Memory B cell (primary cell): ENCODE data around the gene SPIN3.
"Not testable (repeated sequence)": the region's sequence is repeated elsewhere in the genome, so short reads cannot be mapped to it uniquely, and the experiment has no call there.

Source experiments
- ATAC-seq: fragments of 150-1000 bp; cut with Tn5 transposase; 2 replicates; pipeline ENCODE4 v1.10.0; 2021; ENCODE audit warnings: low read depth, mild to moderate bottlenecking, moderate library complexity
- DNase-seq, 2 donors: peaks; one replicate each; pipeline ENCODE4 v3.0.0; 2022; ENCODE audit warnings: low spot score in 2 of 2
- H3K27ac Mint-ChIP-seq: one replicate; pipeline ENCODE4 v1.8.0; 2022; ENCODE audit warnings: mild to moderate bottlenecking, moderate library complexity, mixed read lengths
- H3K27me3 Mint-ChIP-seq: one replicate; pipeline ENCODE4 v1.8.0; 2022; ENCODE audit warnings: mixed read lengths
- H3K36me3 Mint-ChIP-seq: one replicate; pipeline ENCODE4 v1.8.0; 2022; ENCODE audit warnings: mild to moderate bottlenecking, mixed read lengths
- H3K4me1 Mint-ChIP-seq: one replicate; pipeline ENCODE4 v1.8.0; 2022; ENCODE audit warnings: mixed read lengths
- H3K4me3 Mint-ChIP-seq: one replicate; pipeline ENCODE4 v1.8.0; 2022; ENCODE audit warnings: mild to moderate bottlenecking, moderate library complexity, mixed read lengths
- H3K9me3 Mint-ChIP-seq: one replicate; pipeline ENCODE4 v1.8.0; 2022; ENCODE audit warnings: mixed read lengths

Gene SPIN3

DNA sequence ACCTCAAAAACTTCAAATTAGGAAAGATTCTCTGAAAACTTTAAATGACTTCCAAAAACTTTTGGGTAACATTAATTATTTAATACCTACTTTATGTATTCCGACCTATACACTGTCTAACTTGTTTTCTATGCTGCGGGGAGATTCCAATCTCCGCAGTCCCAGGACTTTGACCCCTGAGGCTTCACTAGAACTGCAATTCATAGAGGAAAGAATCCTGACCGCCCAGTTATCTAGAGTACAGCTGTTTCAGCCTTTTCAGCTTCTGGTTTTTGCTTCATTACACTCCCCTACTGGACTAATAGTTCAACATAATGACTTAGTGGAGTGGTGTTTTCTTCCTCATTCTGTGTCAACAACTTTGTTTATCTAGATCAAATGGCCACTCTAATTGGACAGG is 50.1 kb downstream of the SPIN3 start:
- not testable (repeated sequence) for H3K9me3 Mint-ChIP-seq, H3K4me3 Mint-ChIP-seq, H3K4me1 Mint-ChIP-seq, H3K36me3 Mint-ChIP-seq, DNase-seq, ATAC-seq, H3K27me3 Mint-ChIP-seq, H3K27ac Mint-ChIP-seq

GRCh38 chrX:56943264-56943663 is 52.1 kb downstream of the SPIN3 start:
- Mint-ChIP-seq H3K4me1 (no peaks in the 10 kb centered on the region), H3K36me3 (no peaks in the 10 kb centered on the region), H3K27ac (no peak overlapping the region), H3K27me3 (no peaks in the 10 kb centered on the region), H3K9me3 (peaks cover 5% of the 10 kb centered on the region), H3K4me3 (no peak overlapping the region)
- no peak for ATAC-seq
- DNase-seq: no peak
